A549 treated with AZD9567 at 1 μM for 4 hours (cell line): ENCODE data around the gene C5orf47. TPM values are rescaled to one million over a fixed set of nuclear protein-coding genes. Genes with fewer than 3 reads are reported as not detected.

ENCODE experiments used
- total RNA-seq: library from RNA; stranded (reverse); fragments of 200-300 nt; extraction: Qiagen RNA extraction; gene quantifications from 5 replicates; pipeline ENCODE4 v1.2.3, GENCODE V29; 2022; ENCODE audit not compliant: insufficient read depth

C5orf47 gene, protein sequence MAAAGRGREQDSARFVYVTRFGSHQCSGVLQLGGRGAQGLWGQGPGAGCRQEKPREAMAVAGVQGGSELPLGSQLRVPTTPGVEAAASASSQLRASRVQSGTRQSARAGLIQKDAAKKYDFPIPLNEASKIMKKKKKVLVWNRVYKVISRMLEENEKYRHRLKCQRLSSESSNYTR
- total RNA-seq: 0.02 to 0.05 TPM (median 0.05 TPM) in 3 of 5 replicates, not detected in the others

DNA sequence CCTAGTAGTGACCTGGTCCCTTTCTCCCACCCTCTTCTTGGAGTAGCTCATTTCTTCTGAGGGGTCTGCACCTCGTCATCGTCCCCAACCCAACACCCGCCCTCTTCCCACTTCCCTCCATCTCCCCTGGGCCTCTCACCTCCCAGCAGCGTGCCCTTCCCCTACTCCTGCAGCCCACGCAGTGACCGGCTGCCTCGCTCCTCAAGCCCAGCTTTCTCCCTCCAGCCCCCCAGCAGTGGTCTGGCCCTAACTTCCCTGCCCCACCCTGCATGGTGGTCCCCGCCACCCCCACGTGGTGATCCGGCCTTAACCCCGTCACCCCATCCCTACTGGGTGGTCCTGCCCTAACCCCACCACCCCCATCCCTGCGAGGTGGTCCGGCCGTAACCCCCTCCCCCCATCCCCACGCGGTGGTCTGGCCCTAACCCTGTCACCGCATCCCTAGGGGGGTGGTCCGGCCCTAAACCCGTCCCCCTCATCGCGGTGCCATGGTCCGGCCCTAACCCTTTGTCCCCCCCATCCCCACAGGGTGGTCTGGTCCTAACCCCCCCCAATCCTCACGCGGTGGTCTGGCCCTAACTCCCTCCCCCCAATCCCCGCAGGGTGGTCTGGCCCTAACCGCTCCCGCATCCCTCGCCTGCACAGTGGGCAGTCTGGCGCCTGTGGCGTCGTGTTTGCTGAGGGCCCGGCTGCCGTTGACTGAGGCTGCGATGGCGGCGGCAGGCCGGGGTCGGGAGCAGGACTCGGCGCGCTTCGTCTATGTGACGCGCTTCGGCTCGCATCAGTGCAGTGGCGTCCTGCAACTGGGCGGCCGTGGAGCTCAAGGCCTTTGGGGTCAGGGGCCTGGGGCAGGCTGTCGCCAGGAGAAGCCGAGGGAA lies at the start of gene C5orf47:
Gene C5orf47, plus strand, starts transcription at position 617 of the 878 bp plus-strand sequence. Its CDS starts 94 bp downstream, at position 711.

DNA sequence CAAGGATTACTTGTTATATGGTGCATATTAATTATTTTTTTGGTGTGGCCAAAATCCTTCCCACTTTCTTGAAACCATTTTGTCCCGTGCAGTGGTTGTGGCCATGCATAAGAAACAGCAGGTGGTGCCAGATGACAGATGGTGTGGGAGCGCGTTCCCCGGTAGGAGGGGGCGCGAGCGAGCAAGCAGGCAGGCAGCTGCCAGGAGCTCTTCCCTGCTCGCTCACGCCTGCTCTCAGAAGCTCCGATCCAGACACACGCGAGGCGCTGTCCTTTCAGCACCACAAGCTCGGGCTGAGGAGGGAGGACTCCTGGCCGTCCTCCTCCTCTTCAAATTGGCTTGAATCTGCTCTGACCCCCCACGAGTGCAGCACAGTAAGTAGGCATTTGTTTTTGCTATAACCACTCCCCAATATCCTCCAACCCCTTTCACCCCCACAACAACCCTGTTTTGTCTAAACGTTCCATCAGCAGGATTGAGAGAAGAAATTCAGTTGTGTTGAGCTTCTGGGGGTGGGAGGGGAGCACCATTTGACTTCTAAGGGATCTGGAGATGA lies 56.6 kb downstream of the C5orf47 start, which contains the start of gene NSG2:
Gene NSG2, plus strand, starts transcription at position 237 of the 556 bp plus-strand sequence. CDS start 1,050 bp downstream, outside the sequence.

Other genes starting within 250 kb of the C5orf47 start
- 18.3 to 22.8 TPM (median 20.7 TPM) in 5 replicates for gene CPEB4, start 100.8 kb upstream of the C5orf47 start, total RNA-seq
- 0.03 to 0.11 TPM in 2 of 5 replicates, not detected in the others for gene NSG2, start 56.5 kb downstream of the C5orf47 start, total RNA-seq